Neural cell (in vitro differentiated cells): ENCODE data around the gene SLC7A6.

ENCODE experiments used
- CTCF ChIP-seq: fragments of 450-650 bp; IDR thresholded peaks from 2 replicates; pipeline ENCODE4 v1.5.1; 2014; ENCODE audit warnings: antibody characterized with exemption, mild to moderate bottlenecking, moderate library complexity; ENCODE audit not compliant: poor library complexity, severe bottlenecking
- EP300 ChIP-seq: fragments of 450-650 bp; conservative IDR thresholded peaks from 2 replicates; pipeline ENCODE4 v1.6.1; 2014; ENCODE audit warnings: antibody characterized with exemption, mild to moderate bottlenecking, moderate library complexity; ENCODE audit not compliant: poor library complexity, severe bottlenecking
- REST ChIP-seq: IDR thresholded peaks from 2 replicates; pipeline ENCODE4 v1.6.1; 2012; ENCODE audit warnings: borderline replicate concordance
- SMC3 ChIP-seq: fragments of 450-650 bp; conservative IDR thresholded peaks from 2 replicates; pipeline ENCODE4 v1.6.1; 2014; ENCODE audit warnings: antibody characterized with exemption, mild to moderate bottlenecking, moderate library complexity; ENCODE audit not compliant: poor library complexity

DNA sequence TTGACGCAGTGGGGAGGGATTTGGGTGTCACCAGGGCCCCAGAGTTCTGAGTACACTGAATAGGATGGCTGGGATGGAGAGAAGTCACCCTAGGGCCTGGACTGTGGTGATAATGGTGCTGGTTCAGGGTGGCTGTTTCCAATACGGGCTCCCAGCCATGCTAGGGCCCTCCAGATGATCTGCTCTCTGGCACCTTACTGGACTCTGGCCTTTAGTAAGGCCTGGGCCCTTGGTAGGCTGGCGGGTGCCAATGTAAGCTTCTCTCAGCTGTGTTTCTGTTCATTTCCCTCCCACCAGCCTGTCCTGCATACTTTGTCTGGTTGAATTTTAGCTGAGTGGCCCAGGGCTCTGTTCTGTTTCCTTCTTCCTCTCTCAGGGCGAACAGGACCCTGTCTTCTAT lies 16.4 kb upstream of the SLC7A6 start:
- TF ChIP-seq REST (no peak), CTCF (no peak), EP300 (no peak), SMC3 (no peak)
